ENCODE measurements around the gene CEND1.

CEND1 gene

DNA sequence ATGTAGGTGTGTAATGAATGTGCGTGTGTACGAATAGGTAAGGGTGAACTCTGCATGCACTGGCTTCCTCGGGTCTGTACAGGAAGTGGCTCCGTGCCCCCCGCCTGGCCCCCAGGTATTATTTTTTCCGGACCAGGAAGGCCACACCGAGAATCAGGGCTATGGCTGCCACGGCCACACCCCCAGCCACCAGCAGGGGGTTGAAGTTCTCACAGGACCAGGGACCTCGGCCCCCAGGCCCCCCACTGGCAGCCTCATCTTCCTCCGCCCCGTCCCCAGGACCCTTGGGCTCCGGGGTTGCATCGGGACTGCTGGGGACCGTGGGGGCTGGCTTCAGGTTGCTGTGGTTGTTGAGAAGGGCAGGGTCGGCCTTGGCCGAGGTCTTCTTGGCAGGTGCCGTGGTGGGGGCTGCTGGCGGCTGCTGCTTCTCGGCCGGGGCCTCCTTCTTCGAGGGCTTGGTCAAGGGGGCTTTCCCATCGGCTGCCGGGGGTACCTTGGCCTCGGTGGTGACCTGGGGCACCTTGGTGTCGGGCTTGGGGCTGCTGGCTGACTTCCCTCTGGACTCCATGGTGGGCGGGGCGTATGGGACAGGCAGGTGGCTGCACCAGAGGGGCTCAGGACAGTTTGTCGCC is 1.8 kb downstream of the CEND1 start:
- Histone ChIP-seq H2BK5ac (ENCODE audit: low read length) (no peak overlapping the region), H3K18ac (ENCODE audit: low read length) (no peak overlapping the region), H3K27ac (ENCODE audit: low read depth, low read length) (no peak overlapping the region), H2BK15ac (replicated peaks; ENCODE audit: low read depth) (no peak overlapping the region), H3K27me3 (ENCODE audit: insufficient read depth, low read length, poor library complexity) (no peaks in the 10 kb centered on the region), H3K4me2 (ENCODE audit: low read length) (no peak overlapping the region), H3K56ac (ENCODE audit: low read length) (no peak overlapping the region), H2AK5ac (ENCODE audit: low read length) (no peak overlapping the region), H3K9ac (ENCODE audit: low read length) (no peak overlapping the region), H3K79me1 (ENCODE audit: low read length) (no peaks in the 10 kb centered on the region), H2BK120ac (ENCODE audit: low read depth, low read length) (no peak overlapping the region), H3K4me1 (ENCODE audit: control insufficient read depth, low read depth, low read length) (no peaks in the 10 kb centered on the region), H3K23ac (ENCODE audit: low read length) (no peak overlapping the region), H3K79me2 (ENCODE audit: control insufficient read depth, insufficient read depth, low read length) (no peaks in the 10 kb centered on the region), H3K4ac (ENCODE audit: low read depth, low read length) (no peak overlapping the region), H3K4me3 (ENCODE audit: low read length) (no peak overlapping the region), H4K5ac (ENCODE audit: low read length) (no peak overlapping the region), H4K8ac (ENCODE audit: low read depth, low read length) (no peak overlapping the region), H3K36me3 (ENCODE audit: control insufficient read depth, insufficient read depth, low read length) (no peaks in the 10 kb centered on the region)
- no CpG with 5 or more reads among the region's 28 CpGs for WGBS (ENCODE audit: extremely low coverage, insufficient coverage, low lambda C conversion rate)
- DNase-seq = no peak

GRCh38 chr11:787084-787675 is 2.7 kb downstream of the CEND1 start:
- Histone ChIP-seq H3K23ac (ENCODE audit: low read length) (no peak overlapping the region), H3K4me2 (ENCODE audit: low read length) (no peak overlapping the region), H3K56ac (ENCODE audit: low read length) (no peak overlapping the region), H4K5ac (ENCODE audit: low read length) (no peak overlapping the region), H3K4me1 (ENCODE audit: control insufficient read depth, low read depth, low read length) (no peaks in the 10 kb centered on the region), H3K27ac (ENCODE audit: low read depth, low read length) (no peak overlapping the region), H2BK5ac (ENCODE audit: low read length) (no peak overlapping the region), H2AK5ac (ENCODE audit: low read length) (no peak overlapping the region), H4K8ac (ENCODE audit: low read depth, low read length) (no peak overlapping the region), H3K79me2 (ENCODE audit: control insufficient read depth, insufficient read depth, low read length) (no peaks in the 10 kb centered on the region), H3K36me3 (ENCODE audit: control insufficient read depth, insufficient read depth, low read length) (no peaks in the 10 kb centered on the region), H2BK120ac (ENCODE audit: low read depth, low read length) (no peak overlapping the region), H3K4ac (ENCODE audit: low read depth, low read length) (no peak overlapping the region), H3K18ac (ENCODE audit: low read length) (no peak overlapping the region), H3K9ac (ENCODE audit: low read length) (no peak overlapping the region), H3K79me1 (ENCODE audit: low read length) (no peaks in the 10 kb centered on the region), H3K4me3 (ENCODE audit: low read length) (no peak overlapping the region), H3K27me3 (ENCODE audit: insufficient read depth, low read length, poor library complexity) (no peaks in the 10 kb centered on the region), H2BK15ac (replicated peaks; ENCODE audit: low read depth) (no peak overlapping the region)
- DNase-seq = no peak
- WGBS (ENCODE audit: extremely low coverage, insufficient coverage, low lambda C conversion rate) = no CpG with 5 or more reads among the region's 24 CpGs

DNA sequence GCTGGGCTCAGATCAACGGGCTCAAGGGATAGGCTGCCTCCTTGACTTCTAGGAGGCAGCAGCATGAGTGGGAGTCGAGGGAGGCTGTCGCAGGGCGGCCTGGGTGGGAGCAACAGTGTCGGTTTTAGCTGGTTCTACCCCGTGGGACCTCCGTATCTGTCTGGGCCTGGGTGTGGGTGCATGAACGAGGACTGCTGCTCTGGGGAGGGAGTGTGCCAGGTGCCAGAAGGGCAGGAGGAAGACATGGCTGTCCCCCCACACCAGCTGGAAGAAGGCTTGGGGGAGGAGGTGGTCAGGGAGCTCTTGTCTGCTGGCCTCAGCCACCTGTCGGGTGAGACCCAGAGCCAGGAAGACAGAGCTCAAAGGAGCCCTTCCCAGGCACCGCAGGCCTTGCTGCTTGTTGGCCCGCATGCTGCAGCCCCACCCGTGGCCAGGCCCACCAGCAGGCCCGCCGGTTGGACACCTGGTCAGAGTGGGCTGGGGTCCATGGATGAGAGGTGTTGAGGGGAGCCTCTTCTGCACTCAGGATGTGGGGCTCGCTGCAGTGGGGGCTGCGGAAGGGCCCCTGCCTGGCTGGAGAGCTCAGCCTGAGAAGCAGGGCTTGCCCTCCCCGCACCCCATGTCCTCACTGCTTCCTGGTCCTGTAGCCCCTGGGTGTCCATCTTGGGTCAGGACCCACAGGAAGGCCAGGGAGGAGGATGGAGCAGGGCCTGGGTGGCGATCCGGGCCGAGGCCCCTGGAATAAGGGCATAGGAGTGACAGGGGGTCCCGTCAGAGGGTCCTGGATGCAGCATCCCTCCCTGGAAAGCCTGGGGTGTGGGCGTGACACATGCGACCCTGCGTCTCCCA is 3.4 kb downstream of the CEND1 start:
- Histone ChIP-seq H3K56ac (ENCODE audit: low read length) (no peak overlapping the region), H3K4me3 (ENCODE audit: low read length) (no peak overlapping the region), H3K9ac (ENCODE audit: low read length) (no peak overlapping the region), H3K4ac (ENCODE audit: low read depth, low read length) (no peak overlapping the region), H4K5ac (ENCODE audit: low read length) (no peak overlapping the region), H3K79me2 (ENCODE audit: control insufficient read depth, insufficient read depth, low read length) (no peaks in the 10 kb centered on the region), H3K4me1 (ENCODE audit: control insufficient read depth, low read depth, low read length) (no peaks in the 10 kb centered on the region), H3K79me1 (ENCODE audit: low read length) (no peaks in the 10 kb centered on the region), H3K27ac (ENCODE audit: low read depth, low read length) (no peak overlapping the region), H3K27me3 (ENCODE audit: insufficient read depth, low read length, poor library complexity) (no peaks in the 10 kb centered on the region), H2BK120ac (ENCODE audit: low read depth, low read length) (no peak overlapping the region), H3K36me3 (ENCODE audit: control insufficient read depth, insufficient read depth, low read length) (no peaks in the 10 kb centered on the region), H2AK5ac (ENCODE audit: low read length) (no peak overlapping the region), H2BK15ac (replicated peaks; ENCODE audit: low read depth) (no peak overlapping the region), H3K4me2 (ENCODE audit: low read length) (no peak overlapping the region), H3K23ac (ENCODE audit: low read length) (no peak overlapping the region), H3K18ac (ENCODE audit: low read length) (no peak overlapping the region), H4K8ac (ENCODE audit: low read depth, low read length) (no peak overlapping the region), H2BK5ac (ENCODE audit: low read length) (no peak overlapping the region)
- WGBS (ENCODE audit: extremely low coverage, insufficient coverage, low lambda C conversion rate) = no CpG with 5 or more reads among the region's 24 CpGs
- no peak for DNase-seq

GRCh38 chr11:783581-784015 is 6.3 kb downstream of the CEND1 start:
- Histone ChIP-seq H3K9ac (ENCODE audit: low read length) (no peak overlapping the region), H2BK5ac (ENCODE audit: low read length) (no peak overlapping the region), H3K4me1 (ENCODE audit: control insufficient read depth, low read depth, low read length) (no peaks in the 10 kb centered on the region), H3K4me3 (ENCODE audit: low read length) (no peak overlapping the region), H3K27me3 (ENCODE audit: insufficient read depth, low read length, poor library complexity) (no peaks in the 10 kb centered on the region), H3K18ac (ENCODE audit: low read length) (no peak overlapping the region), H3K36me3 (ENCODE audit: control insufficient read depth, insufficient read depth, low read length) (no peaks in the 10 kb centered on the region), H4K8ac (ENCODE audit: low read depth, low read length) (no peak overlapping the region), H2BK15ac (replicated peaks; ENCODE audit: low read depth) (no peak overlapping the region), H3K56ac (ENCODE audit: low read length) (no peak overlapping the region), H3K23ac (ENCODE audit: low read length) (no peak overlapping the region), H3K27ac (ENCODE audit: low read depth, low read length) (no peak overlapping the region), H3K4ac (ENCODE audit: low read depth, low read length) (no peak overlapping the region), H2AK5ac (ENCODE audit: low read length) (no peak overlapping the region), H3K4me2 (ENCODE audit: low read length) (no peak overlapping the region), H2BK120ac (ENCODE audit: low read depth, low read length) (no peak overlapping the region), H3K79me2 (ENCODE audit: control insufficient read depth, insufficient read depth, low read length) (no peaks in the 10 kb centered on the region), H3K79me1 (ENCODE audit: low read length) (no peaks in the 10 kb centered on the region), H4K5ac (ENCODE audit: low read length) (no peak overlapping the region)
- peak; percentile 94 for DNase-seq
- no CpG with 5 or more reads among the region's 24 CpGs for WGBS (ENCODE audit: extremely low coverage, insufficient coverage, low lambda C conversion rate)

GRCh38 chr11:782264-783174 is 7.4 kb downstream of the CEND1 start:
- Histone ChIP-seq H2BK120ac (ENCODE audit: low read depth, low read length) (no peak overlapping the region), H3K4me3 (ENCODE audit: low read length) (no peak overlapping the region), H3K4me1 (ENCODE audit: control insufficient read depth, low read depth, low read length) (no peaks in the 10 kb centered on the region), H3K4ac (ENCODE audit: low read depth, low read length) (no peak overlapping the region), H3K36me3 (ENCODE audit: control insufficient read depth, insufficient read depth, low read length) (no peaks in the 10 kb centered on the region), H2BK5ac (ENCODE audit: low read length) (no peak overlapping the region), H3K79me2 (ENCODE audit: control insufficient read depth, insufficient read depth, low read length) (no peaks in the 10 kb centered on the region), H3K27me3 (ENCODE audit: insufficient read depth, low read length, poor library complexity) (no peaks in the 10 kb centered on the region), H4K5ac (ENCODE audit: low read length) (no peak overlapping the region), H3K4me2 (ENCODE audit: low read length) (no peak overlapping the region), H3K18ac (ENCODE audit: low read length) (no peak overlapping the region), H4K8ac (ENCODE audit: low read depth, low read length) (no peak overlapping the region), H3K27ac (ENCODE audit: low read depth, low read length) (no peak overlapping the region), H3K56ac (ENCODE audit: low read length) (no peak overlapping the region), H3K23ac (ENCODE audit: low read length) (no peak overlapping the region), H3K9ac (ENCODE audit: low read length) (no peak overlapping the region), H2BK15ac (replicated peaks; ENCODE audit: low read depth) (no peak overlapping the region), H3K79me1 (ENCODE audit: low read length) (no peaks in the 10 kb centered on the region), H2AK5ac (ENCODE audit: low read length) (no peak overlapping the region)
- no CpG with 5 or more reads among the region's 36 CpGs for WGBS (ENCODE audit: extremely low coverage, insufficient coverage, low lambda C conversion rate)
- DNase-seq = no peak
